GM18502 (cell line): ENCODE measurements around the gene SPECC1.
"Not testable (repeated sequence)": the region's sequence is repeated elsewhere in the genome, so short reads cannot be mapped to it uniquely, and the experiment has no call there.

Experiments used
- ATAC-seq: cut with Tn5 transposase; IDR thresholded peaks from one replicate; pipeline ENCODE4 v1.9.1; 2021; ENCODE audit warnings: mild to moderate bottlenecking; ENCODE audit not compliant: unreplicated experiment, poor library complexity

The SPECC1 gene

GRCh38 chr17:20009302-20010098, at the start of gene SPECC1:
Gene SPECC1, plus strand, starts transcription at chr17:20009359. Its CDS starts 87,293 bp downstream, at chr17:20096652.
- ATAC-seq: peak; percentile 91

- not testable (repeated sequence) for ATAC-seq
These were observed 46.2 kb upstream of the SPECC1 start for GRCh38 chr17:19962954-19963353.

- no peak for ATAC-seq
These were observed 36.0 kb upstream of the SPECC1 start for GRCh38 chr17:19973156-19973555.

GRCh38 chr17:19975601-19976000, 33.6 kb upstream of the SPECC1 start:
- no peak for ATAC-seq

GRCh38 chr17:19977293-19978208, 31.6 kb upstream of the SPECC1 start, which contains the start of gene AKAP10:
Gene AKAP10, minus strand, starts transcription at chr17:19977828. Its CDS starts 149 bp downstream, at chr17:19977679.
- peak; percentile 82 for ATAC-seq

- peak; percentile 41 for ATAC-seq
These were observed 30.9 kb upstream of the SPECC1 start for GRCh38 chr17:19978209-19978802.

- no peak for ATAC-seq
These were observed 30.4 kb upstream of the SPECC1 start for GRCh38 chr17:19978805-19979211.

- ATAC-seq: no peak
These were observed 29.0 kb upstream of the SPECC1 start for GRCh38 chr17:19979917-19980770.

GRCh38 chr17:19986941-19987861, 22.0 kb upstream of the SPECC1 start:
- no peak for ATAC-seq

- no peak for ATAC-seq
These were observed 21.3 kb upstream of the SPECC1 start for GRCh38 chr17:19987897-19988296.

GRCh38 chr17:19991252-19991885, 17.8 kb upstream of the SPECC1 start:
- no peak for ATAC-seq

- no peak for ATAC-seq
These were observed 16.1 kb upstream of the SPECC1 start for GRCh38 chr17:19992803-19993713.

- ATAC-seq: no peak
These were observed 13.1 kb upstream of the SPECC1 start for GRCh38 chr17:19996086-19996485.

GRCh38 chr17:19996502-19996901, 12.7 kb upstream of the SPECC1 start:
- ATAC-seq: no peak

GRCh38 chr17:20008242-20009051, 712 bp upstream of the SPECC1 start:
- peak; percentile 21 for ATAC-seq

- no peak for ATAC-seq
These were observed 182 bp upstream of the SPECC1 start for GRCh38 chr17:20009052-20009301.
